ENCODE data around the gene ISCA1. TPM values are rescaled to one million over a fixed set of nuclear protein-coding genes. Genes with fewer than 3 reads are reported as not detected.
"Not testable (repeated sequence)": the region's sequence is repeated elsewhere in the genome, so short reads cannot be mapped to it uniquely, and the experiment has no call there.

Gene ISCA1
- 10 to 100 TPM; 27.4 to 30.9 TPM for total RNA-seq
- long read RNA-seq, donor 1, transcript ISCA1-203 (4 exons, 1,958 nt): major isoform, 12 of 15 reads
- long read RNA-seq, donor 1, partial matches to known transcripts: 2 of 15 reads
- long read RNA-seq, donor 1, other reads (novel, unspliced or antisense): 1 of 15 reads
- long read RNA-seq, donor 2, transcript ISCA1-203 (4 exons, 1,958 nt): major isoform, 60 of 64 reads
- long read RNA-seq, donor 2, partial matches to known transcripts: 0 of 64 reads
- long read RNA-seq, donor 2, other reads (novel, unspliced or antisense): 4 of 64 reads

- intact Hi-C loops (cut with DNase I): no loop called here
- peak; percentile 99 for DNase-seq (ENCODE audit: low spot score)
These were observed at the start of gene ISCA1 for GRCh38 chr9:86282077-86282978. TSS of gene ISCA1 (minus strand) at chr9:86282538. CDS start at chr9:86282458, 80 bp downstream.

- DNase-seq (ENCODE audit: low spot score): no peak
- intact Hi-C loops (cut with DNase I): no loop called here
These were observed 47.8 kb upstream of the ISCA1 start for GRCh38 chr9:86330186-86330585.

- intact Hi-C loops (cut with DNase I): no loop called here
- DNase-seq (ENCODE audit: low spot score): no peak
These were observed 47.3 kb upstream of the ISCA1 start for GRCh38 chr9:86329649-86330048.

GRCh38 chr9:86328156-86328555, 45.8 kb upstream of the ISCA1 start:
- intact Hi-C loops (cut with DNase I): no loop called here
- DNase-seq (ENCODE audit: low spot score): no peak

GRCh38 chr9:86326536-86326935, 44.2 kb upstream of the ISCA1 start:
- DNase-seq (ENCODE audit: low spot score): no peak
- intact Hi-C loops (cut with DNase I): no loop called here

DNA sequence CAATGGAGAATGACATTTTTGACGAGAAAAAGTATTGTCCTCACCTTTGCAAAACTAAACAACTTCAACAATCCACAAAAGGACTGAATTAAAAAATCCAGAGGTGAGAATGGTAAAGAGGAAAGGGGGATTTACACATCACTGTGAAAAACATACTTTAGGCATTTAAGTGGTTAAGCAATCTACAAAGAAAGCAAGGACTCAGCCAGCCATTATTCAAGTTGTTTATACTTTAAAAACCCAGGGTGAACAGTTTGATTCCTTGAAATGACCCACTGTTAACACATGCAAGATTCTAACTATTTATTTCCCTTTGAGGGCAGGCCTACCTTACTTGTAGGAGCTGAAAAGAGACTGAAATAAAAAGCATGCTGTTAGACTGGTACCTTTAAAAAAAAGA, 42.6 kb upstream of the ISCA1 start:
- DNase-seq (ENCODE audit: low spot score): no peak
- intact Hi-C loops (cut with DNase I): no loop called here

DNA sequence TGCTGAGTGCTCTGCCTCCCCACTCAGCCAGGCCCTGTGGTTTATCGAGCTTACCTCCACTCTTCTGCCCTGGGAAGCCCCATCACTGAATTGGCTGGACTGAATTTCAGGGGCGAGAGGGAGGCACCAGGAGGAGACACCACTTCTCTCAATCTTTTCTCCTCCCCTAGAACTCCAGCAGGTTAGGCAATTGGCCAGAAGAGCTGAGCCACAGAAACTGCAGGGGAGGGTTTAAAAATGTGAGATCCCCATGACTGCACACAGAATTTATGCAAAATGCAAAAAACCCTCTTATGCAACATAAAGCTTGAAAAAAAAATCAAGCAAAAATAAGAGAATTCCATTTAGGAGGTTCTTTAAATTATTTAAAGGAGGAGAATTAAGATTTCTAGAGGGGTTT, 42.0 kb upstream of the ISCA1 start:
- intact Hi-C loops (cut with DNase I): no loop called here
- no peak for DNase-seq (ENCODE audit: low spot score)

GRCh38 chr9:86322973-86323644, 40.8 kb upstream of the ISCA1 start:
- no peak for DNase-seq (ENCODE audit: low spot score)
- intact Hi-C loops (cut with DNase I): no loop called here

- intact Hi-C loops (cut with DNase I): no loop called here
- no peak for DNase-seq (ENCODE audit: low spot score)
These were observed 39.0 kb upstream of the ISCA1 start for GRCh38 chr9:86321373-86321772.

- intact Hi-C loops (cut with DNase I): no loop called here
- no peak for DNase-seq (ENCODE audit: low spot score)
These were observed 35.8 kb upstream of the ISCA1 start for GRCh38 chr9:86318187-86318586.

- DNase-seq (ENCODE audit: low spot score): no peak
- intact Hi-C loops (cut with DNase I): no loop called here
These were observed 32.7 kb upstream of the ISCA1 start for GRCh38 chr9:86315078-86315477.

DNA sequence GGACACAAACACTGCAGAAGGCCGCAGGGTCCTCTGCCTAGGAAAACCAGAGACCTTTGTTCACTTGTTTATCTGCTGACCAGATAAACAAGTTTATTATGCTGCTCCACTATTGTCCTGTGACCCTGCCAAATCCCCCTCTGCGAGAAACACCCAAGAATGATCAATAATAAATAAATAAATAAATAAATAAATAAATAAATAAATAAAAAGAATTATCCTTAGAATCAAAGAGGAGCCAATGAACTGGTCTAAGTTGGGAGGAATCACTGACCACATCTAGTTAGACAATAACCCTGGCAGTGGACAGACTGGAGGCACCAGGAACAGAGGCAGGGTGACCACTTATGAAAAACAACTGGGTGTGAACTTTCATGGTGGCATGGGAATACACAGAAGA, 30.6 kb upstream of the ISCA1 start:
- DNase-seq (ENCODE audit: low spot score): not testable (repeated sequence)

DNA sequence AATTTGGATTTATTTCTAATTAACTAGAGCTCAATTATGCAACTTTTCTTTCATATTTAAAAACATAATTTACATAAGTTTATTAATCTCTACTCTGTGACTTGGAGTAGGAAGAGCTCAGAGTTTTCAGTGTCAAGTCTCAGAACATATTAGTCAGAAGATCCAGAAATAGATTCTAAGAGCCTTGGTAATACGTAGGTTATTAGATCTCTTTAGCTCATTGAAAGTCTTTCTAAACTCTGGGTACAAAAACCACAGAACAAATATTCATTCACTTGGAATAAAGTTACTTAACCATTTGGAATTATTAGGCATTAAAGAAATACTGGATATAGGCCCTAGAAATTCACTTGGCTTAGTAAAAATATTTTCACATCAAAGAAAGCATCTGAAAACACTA, 26.3 kb upstream of the ISCA1 start:
- no peak for DNase-seq (ENCODE audit: low spot score)
- intact Hi-C loops (cut with DNase I): no loop called here

More for the DNA sequence above, 30.6 kb upstream of the ISCA1 start:
- intact Hi-C loops (cut with DNase I): not testable (repeated sequence)

- DNase-seq (ENCODE audit: low spot score): no peak
- intact Hi-C loops (cut with DNase I): no loop called here
These were observed 21.9 kb upstream of the ISCA1 start for GRCh38 chr9:86304236-86304730.

DNA sequence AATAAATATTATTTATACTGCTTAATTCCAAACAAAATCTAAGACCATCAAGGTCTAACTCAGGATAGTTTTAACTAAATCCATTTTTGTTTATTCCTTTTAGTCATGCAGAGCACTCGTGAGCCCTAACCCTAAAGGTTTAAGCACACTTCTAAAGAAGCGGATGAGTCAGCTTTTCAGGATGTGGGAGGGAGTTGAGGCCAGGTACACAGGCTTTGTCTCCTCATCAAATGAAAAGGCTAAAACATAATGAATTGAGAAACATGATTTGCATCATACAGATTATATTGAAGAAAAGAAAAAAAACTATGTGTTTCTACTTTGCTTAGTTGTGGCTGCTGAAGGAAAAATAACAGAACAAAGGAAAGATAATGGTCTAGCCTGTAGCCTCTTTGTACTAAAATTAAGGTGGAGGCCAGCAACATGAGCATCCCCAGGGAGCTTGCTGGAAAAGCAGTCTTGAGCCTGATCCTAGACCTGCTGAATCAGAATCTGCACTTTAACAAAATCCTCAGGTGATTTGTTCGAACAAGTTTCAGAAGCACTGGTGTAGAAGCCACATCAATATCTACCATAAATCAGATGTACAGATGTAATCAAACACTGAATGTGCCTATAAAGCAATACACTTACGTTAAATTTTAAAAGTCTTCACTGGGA, 21.1 kb upstream of the ISCA1 start:
- intact Hi-C loops (cut with DNase I): no loop called here
- no peak for DNase-seq (ENCODE audit: low spot score)

- no peak for DNase-seq (ENCODE audit: low spot score)
These were observed 19.3 kb upstream of the ISCA1 start for GRCh38 chr9:86301686-86302085.

GRCh38 chr9:86300701-86301100, 18.4 kb upstream of the ISCA1 start:
- DNase-seq (ENCODE audit: low spot score): no peak
- intact Hi-C loops (cut with DNase I): no loop called here

More at GRCh38 chr9:86301686-86302085, 19.3 kb upstream of the ISCA1 start:
- intact Hi-C loops (cut with DNase I): no loop called here

DNA sequence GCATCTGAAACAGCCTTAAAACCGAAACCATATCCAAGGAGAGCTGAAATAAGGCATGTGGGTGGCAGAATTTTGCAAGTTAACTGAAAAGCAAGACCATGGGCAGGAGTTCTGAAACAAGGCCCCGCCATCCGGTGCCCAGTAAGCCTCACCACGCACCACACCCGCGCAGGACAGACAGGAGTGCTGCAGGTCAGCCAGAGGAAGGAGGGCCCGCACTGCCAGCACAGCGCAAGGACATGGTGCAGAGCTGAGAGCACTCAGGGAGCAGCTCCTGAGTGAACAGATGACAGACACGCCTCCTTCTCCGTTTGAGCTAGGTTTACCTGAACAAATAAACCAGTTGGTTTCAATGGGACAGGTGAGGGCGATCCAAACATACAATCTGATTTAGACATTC, 16.5 kb upstream of the ISCA1 start:
- DNase-seq (ENCODE audit: low spot score): no peak
- intact Hi-C loops (cut with DNase I): no loop called here

DNA sequence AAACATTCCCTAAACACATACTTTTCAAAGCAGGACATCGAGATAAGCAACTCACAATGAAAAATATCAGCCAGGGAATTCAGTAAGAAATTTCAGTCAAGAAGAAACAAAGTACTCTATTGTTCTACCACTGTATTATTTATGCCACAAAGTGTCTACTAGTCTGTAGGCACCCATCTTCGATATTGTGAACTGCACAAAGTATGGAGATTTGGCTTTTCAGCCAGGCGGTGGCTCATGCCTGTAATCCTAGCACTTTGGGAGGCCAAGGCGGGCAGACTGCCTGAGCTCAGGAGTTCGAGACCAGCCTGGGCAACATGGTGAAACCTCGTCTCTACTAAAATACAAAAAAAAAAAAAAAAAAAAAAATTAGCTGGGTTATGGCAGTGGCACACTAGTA, 8.0 kb upstream of the ISCA1 start:
- DNase-seq (ENCODE audit: low spot score); intact Hi-C loops (cut with DNase I): not testable (repeated sequence)

All from posterior vena cava (tissue), 2 donors.